NCI-H2227 (cell line): ENCODE data around the gene KRT85.
"Not testable (repeated sequence)": the region's sequence is repeated elsewhere in the genome, so short reads cannot be mapped to it uniquely, and the experiment has no call there.

Experiments
- DNase-seq: peaks from one replicate; lab custom pipeline; 2025; ENCODE audit not compliant: unreplicated experiment; lab: John Stamatoyannopoulos, UW

Gene KRT85

DNA sequence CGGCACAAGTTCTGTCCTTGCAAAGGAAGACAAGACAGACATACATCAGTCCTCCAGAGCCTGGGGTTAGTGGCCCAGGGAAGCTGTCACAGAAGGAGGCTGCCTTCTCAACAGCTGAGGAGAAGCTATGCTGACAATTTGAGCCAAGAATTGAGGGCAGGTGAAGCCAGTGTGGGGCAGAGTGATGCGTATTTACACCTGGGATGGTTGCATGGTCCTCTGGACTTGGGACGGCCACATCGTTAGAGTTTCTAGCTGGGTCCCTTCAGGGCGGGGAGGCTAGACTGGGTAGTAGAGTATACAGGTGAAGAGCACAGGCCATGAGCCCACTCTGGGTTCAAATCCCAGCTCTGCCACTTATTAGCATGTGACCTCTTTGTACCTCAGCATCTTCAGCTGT is 16.5 kb downstream of the KRT85 start:
- DNase-seq = no peak

DNA sequence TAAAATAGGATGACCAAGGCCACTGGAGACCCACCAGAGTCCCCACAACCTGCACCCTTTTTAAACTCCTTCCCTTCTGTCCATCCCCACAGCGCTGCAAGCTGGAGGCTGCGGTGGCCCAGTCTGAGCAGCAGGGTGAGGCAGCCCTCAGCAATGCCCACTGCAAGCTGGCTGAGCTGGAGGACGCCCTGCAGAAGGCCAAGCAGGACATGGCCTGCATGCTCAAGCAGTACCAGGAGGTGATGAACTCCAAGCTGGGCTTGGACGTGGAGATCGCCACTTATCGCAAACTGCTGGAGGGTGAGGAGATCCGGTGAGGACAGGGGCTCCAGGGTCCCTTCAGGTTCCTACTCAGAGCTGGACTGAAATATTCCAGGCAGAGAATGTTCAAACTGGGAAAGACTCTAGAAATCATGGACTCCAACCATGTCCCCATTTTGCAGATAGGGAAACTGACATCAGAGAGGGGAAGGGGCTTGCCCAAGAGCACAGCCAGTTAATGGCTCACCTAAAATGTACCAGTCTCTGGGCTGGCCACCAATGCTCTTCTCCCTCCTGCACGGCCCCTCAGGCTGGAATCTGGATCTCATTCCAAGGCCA is 17.2 kb downstream of the KRT85 start:
- DNase-seq = no peak

DNA sequence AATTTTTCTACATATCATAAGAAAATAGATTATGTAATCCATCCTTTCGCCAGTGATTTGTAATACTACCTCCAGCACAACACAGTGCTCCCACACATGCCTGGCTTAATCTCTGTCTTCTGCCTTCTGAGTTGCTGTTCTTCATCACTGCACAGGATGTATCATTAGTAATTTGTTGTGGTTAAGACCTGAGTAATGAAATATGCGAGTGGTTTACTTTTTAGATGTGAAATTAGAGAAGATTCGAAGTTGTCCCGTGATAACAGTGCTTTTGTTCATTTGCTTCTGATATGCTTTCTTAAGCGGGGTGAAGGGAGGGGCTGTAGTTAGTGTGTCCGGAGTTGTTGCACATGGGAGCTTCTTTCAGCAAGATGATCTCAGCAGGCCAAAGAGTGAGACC is 18.1 kb downstream of the KRT85 start:
- DNase-seq = no peak

DNA sequence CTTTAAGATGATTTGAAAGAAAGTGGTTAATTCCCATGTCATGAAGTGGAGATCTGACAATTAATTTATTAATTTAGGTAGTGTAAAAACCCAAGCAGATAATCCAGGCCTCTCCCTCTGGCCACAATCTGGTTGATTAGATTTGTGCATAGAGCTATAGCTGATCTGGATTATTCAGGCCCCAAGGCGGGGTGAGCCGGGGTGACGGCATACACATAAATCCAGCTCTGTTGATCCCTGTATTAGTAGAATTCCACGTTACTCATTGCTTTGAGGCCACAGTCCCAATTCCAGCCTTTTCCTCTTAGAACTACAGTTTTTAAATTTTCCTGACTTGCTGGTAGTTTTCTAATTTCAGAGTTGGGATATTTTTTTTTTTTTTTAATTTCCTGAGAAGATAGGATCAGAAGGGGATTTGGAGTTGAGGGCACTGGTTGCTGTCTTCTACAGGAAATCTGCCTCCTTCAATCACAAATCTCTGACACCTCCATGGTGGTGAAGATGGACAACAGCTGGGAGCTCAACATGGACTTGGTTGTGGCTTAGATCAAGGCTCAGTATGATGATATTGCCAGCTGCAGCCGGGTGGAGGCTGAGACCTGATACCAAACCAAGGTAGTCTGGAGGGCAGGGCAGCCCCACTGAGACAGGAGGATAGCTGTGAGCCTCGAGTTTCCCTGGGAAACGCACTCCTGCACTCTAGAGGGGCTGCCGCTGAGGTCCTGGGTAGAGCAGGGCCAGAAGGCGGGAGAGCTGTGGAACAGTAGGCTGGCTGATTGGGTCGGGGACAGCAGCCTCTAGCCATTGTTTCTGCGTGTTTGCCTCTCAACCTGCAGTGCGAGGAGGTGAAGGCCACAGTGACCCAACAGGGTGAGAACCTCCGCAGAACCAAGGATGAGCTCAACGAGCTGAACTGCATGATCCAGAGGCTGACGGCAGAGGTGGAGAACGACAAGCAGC is 19.4 kb downstream of the KRT85 start:
- no peak for DNase-seq

DNA sequence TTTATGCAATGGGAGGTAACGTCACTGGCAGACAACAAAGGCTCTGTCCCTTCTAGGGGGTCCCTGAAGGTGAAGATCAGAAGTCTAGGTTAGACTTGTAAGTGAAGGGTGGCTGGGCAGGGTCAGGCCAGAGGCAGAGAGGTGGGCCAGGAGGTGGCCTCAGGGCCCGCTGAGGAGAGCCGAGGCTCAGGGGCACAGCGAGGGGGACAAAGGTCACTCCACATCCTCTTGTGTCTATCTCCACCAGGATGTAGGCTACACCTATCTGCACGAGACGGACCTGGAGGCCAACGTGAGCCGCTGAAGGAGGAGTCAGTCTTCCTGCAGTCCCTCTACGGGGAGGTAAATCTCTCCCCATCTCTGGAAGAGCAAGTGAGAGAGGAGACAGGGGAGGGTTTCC is 20.3 kb downstream of the KRT85 start:
- DNase-seq = no peak

DNA sequence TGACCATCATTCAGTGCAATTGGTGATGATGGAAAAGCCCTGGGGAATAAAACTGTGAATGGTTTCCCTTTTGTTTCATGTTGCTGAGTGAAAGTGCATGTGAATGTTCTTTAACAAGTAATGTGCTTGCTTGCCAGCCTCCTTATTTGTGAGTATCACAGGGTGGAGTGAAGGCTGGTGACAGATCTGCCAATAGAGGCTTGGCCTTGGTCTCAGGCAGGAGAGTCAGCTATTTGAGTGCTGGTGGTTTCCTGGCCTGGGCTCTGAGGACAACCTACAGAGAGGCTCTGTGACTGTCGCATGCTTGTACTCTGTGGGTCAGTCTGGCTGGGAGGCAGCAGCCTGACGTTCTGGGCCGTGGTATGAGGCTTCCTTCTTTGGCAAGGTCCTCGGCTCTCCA is 20.7 kb downstream of the KRT85 start:
- DNase-seq = no peak

DNA sequence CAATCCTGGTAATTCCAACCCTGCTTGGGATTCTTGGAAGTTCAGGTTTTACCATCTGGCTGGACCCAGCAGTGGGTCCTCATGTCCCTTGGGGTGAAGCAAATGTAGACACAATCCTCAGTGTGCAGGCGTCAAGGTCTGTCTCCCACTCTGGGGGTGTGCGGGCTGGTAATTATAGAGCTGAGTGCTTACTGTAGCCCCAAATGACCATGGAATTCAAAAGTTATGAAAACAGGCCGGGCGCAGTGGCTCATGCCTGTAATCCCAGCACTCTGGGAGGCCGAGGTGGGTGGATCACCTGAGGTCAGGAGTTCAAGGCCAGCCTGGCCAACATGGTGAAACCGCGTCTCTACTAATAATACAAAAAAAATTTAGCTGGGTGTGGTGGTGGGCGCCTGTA is 22.2 kb downstream of the KRT85 start:
- not testable (repeated sequence) for DNase-seq

DNA sequence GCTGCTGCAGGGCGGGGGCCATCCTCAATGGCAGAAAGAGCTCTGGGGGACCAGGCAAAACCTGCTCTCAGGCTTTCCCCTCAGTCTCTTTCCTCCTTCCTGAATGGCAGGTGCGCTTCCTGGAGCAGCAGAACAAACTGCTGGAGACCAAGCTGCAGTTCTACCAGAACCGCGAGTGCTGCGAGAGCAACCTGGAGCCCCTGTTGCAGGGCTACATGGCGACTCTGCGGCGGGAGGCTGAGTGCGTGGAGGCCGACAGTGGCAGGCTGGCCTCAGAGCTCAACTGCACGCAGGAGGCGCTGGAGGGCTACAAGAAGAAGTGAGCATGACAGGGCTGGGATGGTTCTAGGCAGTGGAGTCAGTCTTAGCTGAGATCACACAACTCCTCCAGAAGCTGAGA is 23.2 kb downstream of the KRT85 start:
- no peak for DNase-seq

DNA sequence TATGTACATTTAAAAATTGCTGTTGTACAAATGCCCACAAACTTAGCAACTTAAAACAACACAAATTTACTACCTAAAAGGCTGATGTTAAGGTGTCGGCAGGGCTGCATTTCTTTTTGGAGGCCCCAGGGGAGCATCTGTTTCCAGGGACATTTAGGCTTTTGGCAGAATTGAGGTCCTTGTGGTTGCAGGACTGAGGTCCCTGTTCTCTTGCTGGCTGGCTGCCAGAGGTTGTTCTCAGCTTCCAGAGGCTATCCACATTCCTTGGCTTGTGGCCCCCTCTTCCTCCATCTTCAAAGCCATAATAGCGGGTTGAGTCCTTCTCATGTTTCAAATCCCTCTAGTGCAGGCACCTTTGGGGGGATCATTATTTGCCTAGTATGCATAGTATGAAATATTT is 23.7 kb downstream of the KRT85 start:
- DNase-seq = no peak

DNA sequence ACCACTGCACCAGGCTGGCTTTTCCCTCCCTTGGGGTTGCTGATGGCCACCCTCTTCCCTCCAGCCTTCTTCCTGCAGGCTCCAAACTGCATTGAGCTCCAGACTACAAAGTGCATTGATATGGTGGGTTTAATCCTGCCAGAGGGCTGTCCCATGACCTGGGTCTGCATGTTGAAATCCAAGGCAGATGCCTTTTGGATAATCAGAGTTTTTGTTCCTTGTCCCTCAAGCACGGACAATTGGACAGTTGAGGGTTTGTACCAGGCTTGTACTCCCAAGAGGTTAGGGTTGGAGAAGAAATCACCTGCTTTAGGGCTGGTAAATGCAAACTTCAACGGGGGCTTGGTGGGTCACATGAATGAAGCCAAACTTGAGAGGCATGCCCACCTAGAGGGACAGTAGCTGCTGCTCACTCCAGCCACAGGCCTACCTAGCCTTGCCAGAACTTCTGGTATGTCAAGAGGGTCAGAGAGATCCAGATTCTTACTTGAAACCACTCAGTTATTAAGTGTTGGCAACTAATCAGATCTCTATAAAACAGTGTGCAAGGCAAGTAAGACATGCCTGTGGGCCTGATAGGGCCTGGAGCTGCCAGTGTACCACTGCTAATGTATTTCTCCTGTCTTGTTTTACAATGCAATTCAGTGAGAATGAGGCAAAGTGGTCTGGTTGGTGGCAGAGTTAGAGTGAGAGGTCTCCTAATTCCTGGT is 24.3 kb downstream of the KRT85 start:
- no peak for DNase-seq

DNA sequence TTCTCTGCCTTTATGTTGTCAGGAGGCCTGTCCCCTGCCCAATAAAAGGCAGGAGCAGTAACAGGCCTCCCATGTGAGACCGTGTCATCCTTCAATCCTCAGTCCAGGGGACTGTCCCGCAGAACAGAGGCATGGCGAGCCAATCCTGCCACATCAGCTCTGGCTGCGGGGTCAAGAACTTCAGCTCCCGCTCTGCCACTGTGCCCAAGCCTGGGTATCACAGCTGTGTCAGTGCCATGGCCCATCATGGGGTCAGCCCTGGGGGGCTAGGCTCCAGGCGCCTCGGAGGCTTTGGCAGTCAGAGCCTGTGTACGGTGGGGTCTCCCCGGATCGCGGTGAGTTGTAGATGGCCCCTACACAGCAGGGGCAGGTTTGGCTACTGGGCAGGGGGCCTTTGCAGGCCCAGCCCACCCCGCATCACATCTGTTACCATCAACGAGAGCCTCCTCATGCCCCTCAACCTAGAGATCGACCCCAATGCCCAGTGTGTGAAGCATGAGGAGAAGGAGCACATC is 26.2 kb downstream of the KRT85 start:
- DNase-seq = no peak

DNA sequence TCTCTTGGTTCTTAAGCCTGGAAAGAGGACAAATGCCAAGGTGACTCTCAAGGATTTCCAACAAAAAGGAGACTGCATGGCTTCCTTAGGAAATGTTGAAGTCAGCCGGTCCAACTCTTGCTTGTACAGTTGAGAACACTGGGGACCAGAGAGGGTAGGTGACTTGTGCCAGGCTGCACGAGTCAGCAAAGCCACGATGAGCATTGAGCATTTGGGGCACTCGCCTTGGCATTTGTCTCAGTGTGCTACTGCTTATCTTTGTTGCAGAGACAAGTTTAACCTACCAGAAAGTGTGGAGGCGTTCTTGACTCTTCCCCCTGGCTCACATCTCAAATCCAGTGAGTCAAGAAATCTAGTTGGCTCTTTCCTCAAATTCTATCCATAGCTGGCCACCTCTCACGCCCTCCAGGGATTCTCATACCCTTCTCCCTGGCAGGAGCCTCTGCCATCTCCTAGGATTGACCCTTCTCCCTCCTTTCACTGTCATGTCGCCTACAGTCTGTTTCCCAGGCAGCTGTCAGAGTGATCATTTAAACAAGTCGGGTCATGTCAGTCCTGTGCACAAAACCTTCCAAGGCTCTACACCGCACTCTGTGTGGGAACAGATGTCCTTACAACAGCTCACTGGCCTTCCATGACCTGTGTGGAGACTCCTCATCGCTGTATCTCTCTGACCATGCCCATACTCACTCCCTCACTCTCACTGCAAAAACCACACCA is 28.9 kb downstream of the KRT85 start:
- DNase-seq = no peak

DNA sequence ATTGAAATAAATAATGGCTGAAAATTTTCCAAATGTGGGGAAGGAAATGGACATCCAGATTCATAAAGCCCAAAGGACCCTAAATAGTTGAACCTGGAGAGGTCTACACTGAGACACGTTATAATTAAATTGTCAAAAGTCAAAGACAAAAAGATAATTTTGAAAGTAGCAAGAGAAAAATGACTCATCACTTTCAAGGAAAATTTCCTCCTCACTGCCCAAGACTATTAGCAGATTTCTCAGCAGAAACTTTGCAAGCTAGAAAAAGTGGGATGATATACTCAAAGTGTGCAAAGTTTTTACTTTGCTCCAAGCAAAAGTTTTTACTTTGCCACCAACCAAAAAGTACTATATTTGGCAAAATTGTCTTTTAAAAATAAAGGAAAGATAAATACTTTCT is 30.2 kb downstream of the KRT85 start:
- no peak for DNase-seq

DNA sequence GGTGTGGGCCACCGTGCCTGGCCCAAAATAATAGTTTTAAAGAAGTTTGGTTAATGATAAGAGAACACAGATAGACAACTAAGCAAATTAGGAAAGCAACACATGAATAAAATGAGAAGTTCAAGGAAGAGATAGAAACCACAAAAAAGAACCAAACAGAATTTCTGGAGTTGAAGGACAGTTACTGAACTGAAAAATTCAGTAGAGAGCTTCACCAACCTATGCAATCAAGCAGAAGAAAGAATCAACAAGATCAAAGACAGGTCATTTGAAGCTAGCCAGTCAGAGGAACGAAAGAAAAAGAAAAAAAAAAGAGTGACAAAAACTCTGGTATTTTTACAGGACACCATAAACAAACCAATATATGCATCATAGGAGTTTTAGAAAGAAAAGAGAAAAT is 30.6 kb downstream of the KRT85 start:
- DNase-seq = no peak

DNA sequence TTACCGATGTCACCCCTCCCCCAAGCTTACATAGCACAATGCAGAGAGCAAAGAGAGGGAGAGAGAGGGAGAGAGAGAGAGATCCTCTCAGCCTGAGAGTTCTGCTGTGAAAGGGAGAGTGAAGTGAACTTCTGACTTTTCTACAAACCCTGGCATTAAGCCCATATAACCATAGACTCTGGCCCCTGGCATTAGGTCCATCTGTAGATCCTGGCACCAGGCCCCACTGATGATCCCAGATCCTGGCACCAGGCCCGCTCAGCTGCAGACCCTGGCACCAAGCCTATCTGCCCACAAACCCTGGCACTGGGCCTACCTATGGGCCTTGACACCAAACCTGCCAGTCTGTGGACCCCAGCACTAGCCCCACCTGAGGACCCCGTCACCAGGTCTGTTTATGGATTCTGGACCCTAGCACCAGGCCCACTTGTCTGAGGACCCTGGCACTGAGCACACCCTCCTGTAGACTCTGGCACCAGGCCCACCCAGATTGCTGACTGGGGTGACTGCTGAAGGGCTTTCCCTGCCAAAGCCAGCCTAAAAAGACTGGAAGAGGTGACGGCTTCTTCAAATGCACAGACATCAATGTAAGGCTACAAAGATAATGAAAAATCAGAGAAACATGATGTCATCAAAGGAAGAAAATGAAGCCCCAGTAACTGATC is 31.6 kb downstream of the KRT85 start:
- no peak for DNase-seq

DNA sequence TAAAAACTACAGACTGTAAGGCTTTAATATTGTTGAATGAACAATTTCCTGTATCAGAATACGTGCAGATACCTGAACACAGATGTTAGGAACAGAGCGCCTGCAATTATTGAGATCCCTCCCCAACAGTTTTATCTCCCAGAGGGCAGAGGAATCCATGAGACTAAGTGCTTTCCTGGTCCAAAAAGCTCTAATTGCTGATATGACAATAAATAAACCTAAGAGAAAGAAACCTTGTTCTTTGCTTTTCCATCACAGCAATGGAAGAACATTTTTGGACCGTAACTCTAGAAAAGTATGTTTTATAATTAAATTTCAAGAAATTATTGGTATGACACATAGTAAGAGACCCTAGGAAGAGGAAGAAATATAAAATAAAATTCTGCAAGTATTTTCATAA is 33.1 kb downstream of the KRT85 start:
- no peak for DNase-seq

DNA sequence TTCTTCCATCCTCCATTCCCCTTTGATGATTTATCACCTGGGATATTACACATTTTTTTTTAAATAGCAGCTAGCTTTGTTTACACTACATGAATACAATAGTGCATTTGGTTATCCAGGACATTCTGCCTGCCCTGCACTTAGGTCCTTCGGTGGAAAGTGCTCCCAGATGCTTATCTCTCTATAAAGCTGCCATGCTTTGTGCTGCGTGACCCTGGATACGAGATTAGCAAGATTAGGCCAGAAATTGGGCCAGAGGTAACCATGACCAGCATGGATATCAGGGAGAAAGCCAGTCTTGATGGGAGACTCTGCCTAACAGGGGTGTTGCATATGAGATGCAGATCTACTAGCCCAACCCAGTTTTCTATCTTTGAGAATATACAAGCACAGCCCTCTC is 34.0 kb downstream of the KRT85 start:
- DNase-seq = no peak

DNA sequence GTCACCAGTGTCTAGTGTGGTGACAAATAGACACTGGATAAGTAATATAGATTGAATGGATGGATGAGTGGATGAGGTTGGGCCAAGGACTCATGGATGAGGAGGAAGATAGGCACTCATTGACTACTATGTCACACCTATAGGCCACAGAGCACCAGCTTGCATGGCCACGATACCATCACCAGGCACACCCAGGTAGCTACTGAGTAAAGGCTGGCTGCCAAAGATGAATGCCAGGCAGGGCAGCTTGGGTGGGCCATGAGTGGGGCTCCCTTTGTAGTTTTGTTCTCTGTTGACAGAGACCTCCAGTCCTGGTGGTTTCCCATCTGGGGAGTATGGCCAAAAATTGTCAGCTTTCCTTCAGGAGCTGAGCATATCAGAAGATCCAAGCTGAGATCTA is 34.9 kb downstream of the KRT85 start:
- DNase-seq = no peak

DNA sequence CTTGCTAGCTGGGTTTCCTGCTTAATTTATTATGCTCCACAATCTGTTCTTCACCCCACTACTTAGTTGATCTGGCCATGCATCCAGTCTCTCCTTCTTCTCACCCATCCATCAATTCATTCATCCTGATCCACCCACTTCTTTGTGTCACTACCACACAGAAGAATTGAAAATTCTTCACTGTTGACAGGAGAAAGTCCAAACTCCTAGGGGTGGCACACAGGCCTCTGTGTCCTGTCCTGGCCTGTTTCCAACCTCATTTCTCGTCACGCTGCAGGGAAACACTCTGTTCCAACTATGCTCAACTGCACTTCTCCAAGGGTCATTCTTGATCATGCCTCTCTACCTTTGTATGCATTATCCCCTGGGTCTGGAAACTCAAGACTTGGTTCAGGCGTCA is 35.4 kb downstream of the KRT85 start:
- DNase-seq = no peak

DNA sequence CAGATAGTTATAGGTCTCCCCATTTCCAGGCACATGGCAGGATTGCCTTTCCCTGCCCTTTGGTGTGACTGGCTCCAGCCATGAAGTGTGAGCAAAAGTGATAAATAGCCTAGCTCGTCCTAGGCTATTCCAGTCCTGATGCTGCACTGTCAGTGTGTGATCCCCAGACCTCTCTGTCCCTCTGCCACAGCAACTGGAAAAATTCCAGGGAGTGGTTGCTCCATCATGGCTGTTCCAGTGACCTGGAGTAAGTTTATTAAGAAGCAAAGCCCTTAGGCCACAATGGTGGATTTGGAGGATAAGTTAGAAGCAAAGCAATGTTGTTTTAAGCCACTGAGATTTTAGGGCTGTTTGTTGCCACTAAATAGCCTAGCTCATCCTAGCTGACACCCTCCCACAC is 36.2 kb downstream of the KRT85 start:
- no peak for DNase-seq
